HepG2 (cell line): ENCODE data around the gene TOX2. TPM values are rescaled to one million over a fixed set of nuclear protein-coding genes. Genes with fewer than 3 reads are reported as not detected.

Experiments used
- ATAD3A ChIP-seq: sonication (generic); formaldehyde crosslinking; IDR thresholded peaks from 2 replicates; pipeline ENCODE4 v1.4.0; 2020; ENCODE audit warnings: missing genetic modification reagents
- GATA4 ChIP-seq: sonication (generic); IDR thresholded peaks from 2 replicates; pipeline ENCODE4 v1.6.1; 2016; ENCODE audit warnings: antibody characterized with exemption, low read depth, borderline replicate concordance
- HCFC1 ChIP-seq: fragments of 150-350 bp; IDR thresholded peaks from 2 replicates; pipeline ENCODE4 v1.6.1; 2014; ENCODE audit warnings: low read depth, low read length
- KDM6A ChIP-seq: IDR thresholded peaks from 2 replicates; pipeline ENCODE4 v1.6.1; 2016; ENCODE audit warnings: low read depth
- KMT2A ChIP-seq: sonication (generic); formaldehyde crosslinking; IDR thresholded peaks from 2 replicates; pipeline ENCODE4 v1.4.0; 2020; ENCODE audit warnings: missing genetic modification reagents
- MTA3 ChIP-seq: sonication (generic); formaldehyde crosslinking; IDR thresholded peaks from 2 replicates; pipeline ENCODE4 v1.4.0; 2020; ENCODE audit warnings: missing genetic modification reagents
- PRPF4 ChIP-seq: fragments of 200-400 bp; formaldehyde crosslinking; IDR thresholded peaks from 2 replicates; pipeline ENCODE4 v1.6.1; 2016; ENCODE audit warnings: low read length, low read depth; ENCODE audit not compliant: poor library complexity, severe bottlenecking
- RBM39 ChIP-seq: fragments of 200-400 bp; formaldehyde crosslinking; IDR thresholded peaks from one replicate; pipeline ENCODE4 v1.6.1; 2018; ENCODE audit warnings: antibody characterized with exemption, mild to moderate bottlenecking, low read depth, low read length; ENCODE audit not compliant: poor library complexity, severe bottlenecking
- RFXAP ChIP-seq: sonication (generic); formaldehyde crosslinking; IDR thresholded peaks from 2 replicates; pipeline ENCODE4 v1.4.0; 2020; ENCODE audit warnings: missing genetic modification reagents, borderline replicate concordance
- SIN3B ChIP-seq: fragments of 150-350 bp; IDR thresholded peaks from 2 replicates; pipeline ENCODE4 v1.6.1; 2014; ENCODE audit warnings: low read length
- SP4 ChIP-seq: sonication (generic); formaldehyde crosslinking; IDR thresholded peaks from 2 replicates; pipeline ENCODE4 v1.8.1; 2023; ENCODE audit warnings: mild to moderate bottlenecking, missing genetic modification reagents
- SRF ChIP-seq: IDR thresholded peaks from 2 replicates; pipeline ENCODE4 v1.6.1; 2011; ENCODE audit warnings: mild to moderate bottlenecking, low read depth, low read length, moderate library complexity
- TBX3 ChIP-seq: fragments of 450-650 bp; IDR thresholded peaks from 2 replicates; pipeline ENCODE4 v1.6.1; 2017; ENCODE audit warnings: antibody characterized with exemption, mild to moderate bottlenecking, inconsistent platforms, borderline replicate concordance
- XBP1 ChIP-seq: sonication (generic); formaldehyde crosslinking; IDR thresholded peaks from 2 replicates; pipeline ENCODE4 v1.5.0; 2020; ENCODE audit warnings: missing genetic modification reagents
- ZBTB21 ChIP-seq: sonication (generic); formaldehyde crosslinking; IDR thresholded peaks from 2 replicates; pipeline ENCODE4 v1.4.0; 2020; ENCODE audit warnings: missing genetic modification reagents
- ZFY ChIP-seq: sonication (generic); formaldehyde crosslinking; IDR thresholded peaks from 2 replicates; pipeline ENCODE4 v1.4.0; 2020; ENCODE audit warnings: missing genetic modification reagents
- ZHX2 ChIP-seq, 2 experiments: sonication (generic) in 1 of 2; formaldehyde crosslinking in 1 of 2; IDR thresholded peaks; 2 replicates each; pipeline versions ENCODE4 v1.6.1 to v1.9.0; 2014 to 2022; ENCODE audit warnings: antibody characterized with exemption in 1 of 2, borderline replicate concordance in 1 of 2, inconsistent platforms in 1 of 2, low read depth in 1 of 2, missing genetic modification reagents in 1 of 2
- ZNF441 ChIP-seq: sonication (generic); formaldehyde crosslinking; IDR thresholded peaks from 2 replicates; pipeline ENCODE4 v1.7.0; 2021; ENCODE audit warnings: missing genetic modification reagents, borderline replicate concordance
- ZNF446 ChIP-seq: sonication (generic); formaldehyde crosslinking; IDR thresholded peaks from 2 replicates; pipeline ENCODE4 v1.5.0; 2020; ENCODE audit warnings: mild to moderate bottlenecking, missing genetic modification reagents
- ZNF546 ChIP-seq: sonication (generic); formaldehyde crosslinking; conservative IDR thresholded peaks from 2 replicates; pipeline ENCODE4 v1.8.1; 2023; ENCODE audit warnings: mild to moderate bottlenecking, missing genetic modification reagents
- polyA plus RNA-seq, 8 experiments: library from polyadenylated mRNA; depleted of rRNA in 3 of 8; stranded (reverse) in 7 of 8; unstranded in 1 of 8; fragments of >200 nt; fragmentation: Illumina TruSeq in 4 of 8; extraction: Trizol in 4 of 8; gene quantifications; 2 replicates each; pipeline versions ENCODE4 v1.2.1 to v1.2.3, GENCODE V29; 2011 to 2016; ENCODE audit warnings: low read depth in 4 of 8, missing spikeins in 1 of 8, mixed read lengths in 1 of 8; ENCODE audit not compliant: insufficient read depth in 1 of 8
- total RNA-seq, 5 experiments: library from RNA; depleted of rRNA; stranded (reverse); fragments of >200 nt; fragmentation: Illumina TruSeq; extraction: Trizol; gene quantifications; 2 replicates each; pipeline ENCODE4 v1.2.3, GENCODE V29; 2016; ENCODE audit warnings: low read depth in 1 of 5
- TF ChIP-seq, protein P1 (sequence below): sonication (generic); formaldehyde crosslinking; IDR thresholded peaks from 2 replicates; pipeline ENCODE4 v1.5.0; 2020; ENCODE audit warnings: mild to moderate bottlenecking, missing genetic modification reagents
- TF ChIP-seq, protein P2 (sequence below): sonication (generic); formaldehyde crosslinking; IDR thresholded peaks from 2 replicates; pipeline ENCODE4 v1.4.0; 2020; ENCODE audit warnings: mild to moderate bottlenecking, missing genetic modification reagents

TOX2 gene
- total and polyA plus RNA-seq, 2 of the 13 experiments (the other 11 are each of a cell fraction or from before 2014, with no cell fraction given): not detected

- TF ChIP-seq, protein P1, sequence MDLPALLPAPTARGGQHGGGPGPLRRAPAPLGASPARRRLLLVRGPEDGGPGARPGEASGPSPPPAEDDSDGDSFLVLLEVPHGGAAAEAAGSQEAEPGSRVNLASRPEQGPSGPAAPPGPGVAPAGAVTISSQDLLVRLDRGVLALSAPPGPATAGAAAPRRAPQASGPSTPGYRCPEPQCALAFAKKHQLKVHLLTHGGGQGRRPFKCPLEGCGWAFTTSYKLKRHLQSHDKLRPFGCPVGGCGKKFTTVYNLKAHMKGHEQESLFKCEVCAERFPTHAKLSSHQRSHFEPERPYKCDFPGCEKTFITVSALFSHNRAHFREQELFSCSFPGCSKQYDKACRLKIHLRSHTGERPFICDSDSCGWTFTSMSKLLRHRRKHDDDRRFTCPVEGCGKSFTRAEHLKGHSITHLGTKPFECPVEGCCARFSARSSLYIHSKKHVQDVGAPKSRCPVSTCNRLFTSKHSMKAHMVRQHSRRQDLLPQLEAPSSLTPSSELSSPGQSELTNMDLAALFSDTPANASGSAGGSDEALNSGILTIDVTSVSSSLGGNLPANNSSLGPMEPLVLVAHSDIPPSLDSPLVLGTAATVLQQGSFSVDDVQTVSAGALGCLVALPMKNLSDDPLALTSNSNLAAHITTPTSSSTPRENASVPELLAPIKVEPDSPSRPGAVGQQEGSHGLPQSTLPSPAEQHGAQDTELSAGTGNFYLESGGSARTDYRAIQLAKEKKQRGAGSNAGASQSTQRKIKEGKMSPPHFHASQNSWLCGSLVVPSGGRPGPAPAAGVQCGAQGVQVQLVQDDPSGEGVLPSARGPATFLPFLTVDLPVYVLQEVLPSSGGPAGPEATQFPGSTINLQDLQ (CRISPR knock-in tag): no peak
- TF ChIP-seq XBP1 (CRISPR knock-in tag) (no peak), ZNF446 (CRISPR knock-in tag) (no peak), TBX3 (peak; percentile 16; the same call in 1 of the 2 replicates), ZNF546 (no peak), KMT2A (CRISPR knock-in tag) (no peak), HCFC1 (no peak), SRF (no peak), GATA4 (no peak), PRPF4 (no peak), RFXAP (no peak), ZBTB21 (CRISPR knock-in tag) (peak; percentile 50; the same call in 1 of the 2 replicates), SIN3B (no peak), ZHX2 (IDR thresholded peaks at IDR 0.05; ENCODE audit: low read depth) (no peak), ZHX2 (CRISPR knock-in tag; IDR thresholded peaks at IDR 0.05; ENCODE audit: borderline replicate concordance) (no peak), ATAD3A (no peak), KDM6A (CRISPR knock-in tag) (peak; percentile 59; the same call in 1 of the 2 replicates), RBM39 (no peak), ZFY (CRISPR knock-in tag) (no peak), MTA3 (CRISPR knock-in tag) (no peak), ZNF441 (CRISPR knock-in tag) (peak; percentile 74), SP4 (CRISPR knock-in tag) (no peak)
- TF ChIP-seq, protein P2, sequence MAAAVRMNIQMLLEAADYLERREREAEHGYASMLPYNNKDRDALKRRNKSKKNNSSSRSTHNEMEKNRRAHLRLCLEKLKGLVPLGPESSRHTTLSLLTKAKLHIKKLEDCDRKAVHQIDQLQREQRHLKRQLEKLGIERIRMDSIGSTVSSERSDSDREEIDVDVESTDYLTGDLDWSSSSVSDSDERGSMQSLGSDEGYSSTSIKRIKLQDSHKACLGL (CRISPR knock-in tag): no peak
These were observed 44.6 kb downstream of the TOX2 start (continued) for GRCh38 chr20:43959079-43959919.
